ENCODE results near the gene APOL3.
"Not testable (repeated sequence)": the region's sequence is repeated elsewhere in the genome, so short reads cannot be mapped to it uniquely, and the experiment has no call there.

Gene APOL3

DNA sequence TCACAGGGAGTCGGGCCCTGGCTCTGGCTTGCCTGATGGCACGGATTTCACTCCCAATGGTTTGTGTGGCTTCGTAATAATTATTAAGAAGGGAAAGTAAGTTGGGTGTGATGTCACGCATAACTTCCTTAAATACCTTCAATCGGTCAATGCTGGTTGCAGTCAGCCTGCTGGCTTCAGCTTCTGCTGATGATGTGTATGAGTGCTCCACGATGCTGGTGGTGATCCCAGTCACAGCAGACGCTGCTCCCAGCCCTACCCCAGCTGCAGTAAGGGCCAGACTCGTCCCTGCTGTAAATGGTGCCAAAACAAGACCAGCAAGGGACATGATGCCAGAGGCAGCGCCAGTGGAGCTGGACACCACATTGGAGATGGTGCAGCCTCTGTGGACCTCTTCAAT is 19.1 kb downstream of the APOL3 start:
- peaks cover 5% of the 10 kb centered on the region for H3K4me1 ChIP-seq (ENCODE audit: control insufficient read depth, insufficient read depth, low read length)
- H3K9me3 ChIP-seq (ENCODE audit: control insufficient read depth, low read length) = no peaks in the 10 kb centered on the region
- no peak overlapping the region for H3K4me3 ChIP-seq (ENCODE audit: low read length)
- no peaks in the 10 kb centered on the region for H3K36me3 ChIP-seq (ENCODE audit: control insufficient read depth, insufficient read depth, low read length)
- H3K27me3 ChIP-seq (ENCODE audit: control insufficient read depth, insufficient read depth, low read length) = no peaks in the 10 kb centered on the region
- H3K9ac ChIP-seq (ENCODE audit: low read length) = no peak overlapping the region

DNA sequence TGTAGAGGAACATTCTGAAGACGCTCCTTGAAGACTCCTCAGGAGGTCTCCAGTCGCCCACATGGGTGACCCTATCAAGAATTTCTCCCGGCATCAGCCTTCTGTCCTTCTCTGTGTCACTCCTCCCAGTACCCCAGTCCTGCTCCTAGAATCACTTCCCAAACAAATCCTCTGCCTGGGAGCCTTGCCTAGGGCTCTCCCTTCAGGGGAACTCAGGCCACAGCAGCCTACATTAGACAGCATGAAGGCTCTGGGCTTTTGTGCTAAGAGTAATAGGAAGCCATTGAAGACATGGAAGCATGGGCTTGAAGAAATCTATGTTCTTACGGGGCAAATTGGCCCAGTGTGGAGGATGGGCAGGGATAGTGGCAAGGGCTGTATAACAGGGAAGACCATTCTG is 21.8 kb downstream of the APOL3 start:
- not testable (repeated sequence) for H3K4me1 ChIP-seq (ENCODE audit: control insufficient read depth, insufficient read depth, low read length); H3K36me3 ChIP-seq (ENCODE audit: control insufficient read depth, insufficient read depth, low read length); H3K9me3 ChIP-seq (ENCODE audit: control insufficient read depth, low read length); H3K9ac ChIP-seq (ENCODE audit: low read length); H3K27me3 ChIP-seq (ENCODE audit: control insufficient read depth, insufficient read depth, low read length); H3K4me3 ChIP-seq (ENCODE audit: low read length)

DNA sequence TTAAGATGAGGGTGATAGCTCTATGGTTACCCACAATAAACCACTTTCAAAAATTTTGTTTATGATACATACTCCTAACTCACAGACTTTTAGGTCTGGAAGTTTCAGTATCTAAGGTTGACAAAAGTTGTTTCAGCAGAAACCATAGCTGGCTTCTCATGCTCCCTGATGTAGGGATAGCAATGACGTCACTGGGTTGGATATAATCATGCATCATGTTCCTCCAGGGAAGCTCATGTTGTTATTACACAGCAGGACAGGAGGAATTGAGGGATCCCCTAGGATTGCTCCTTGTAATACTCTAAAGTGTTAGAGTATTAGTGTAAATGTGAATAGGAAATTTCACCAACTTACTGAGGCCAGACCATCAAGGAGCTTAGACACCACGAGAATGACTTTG is 23.6 kb downstream of the APOL3 start:
- Histone ChIP-seq H3K4me1 (ENCODE audit: control insufficient read depth, insufficient read depth, low read length) (peaks cover 5% of the 10 kb centered on the region), H3K9me3 (ENCODE audit: control insufficient read depth, low read length) (no peaks in the 10 kb centered on the region), H3K27me3 (ENCODE audit: control insufficient read depth, insufficient read depth, low read length) (no peaks in the 10 kb centered on the region), H3K9ac (ENCODE audit: low read length) (no peak overlapping the region), H3K4me3 (ENCODE audit: low read length) (no peak overlapping the region), H3K36me3 (ENCODE audit: control insufficient read depth, insufficient read depth, low read length) (no peaks in the 10 kb centered on the region)

DNA sequence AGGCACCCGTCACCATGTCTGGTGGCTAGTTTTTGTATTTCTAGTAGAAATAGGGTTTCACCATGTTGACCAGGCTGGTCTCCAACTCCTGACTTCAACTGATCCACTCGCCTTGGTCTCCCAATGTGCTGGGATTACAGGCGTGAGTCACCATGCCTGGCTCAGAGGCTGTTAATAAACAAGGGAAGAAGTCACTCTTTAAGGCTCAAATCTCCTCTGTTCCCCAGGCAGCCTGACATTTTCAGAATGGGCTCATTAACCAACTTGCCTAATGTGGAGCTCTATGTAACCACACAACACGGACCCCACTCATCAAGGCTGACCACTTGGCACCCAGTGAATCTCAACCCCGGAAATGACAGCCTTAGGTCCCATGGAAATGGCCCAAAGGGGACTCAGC is 24.1 kb downstream of the APOL3 start:
- no peak overlapping the region for H3K9ac ChIP-seq (ENCODE audit: low read length)
- H3K4me3 ChIP-seq (ENCODE audit: low read length) = no peak overlapping the region
- H3K27me3 ChIP-seq (ENCODE audit: control insufficient read depth, insufficient read depth, low read length) = no peaks in the 10 kb centered on the region
- H3K36me3 ChIP-seq (ENCODE audit: control insufficient read depth, insufficient read depth, low read length) = no peaks in the 10 kb centered on the region
- peaks cover 5% of the 10 kb centered on the region for H3K4me1 ChIP-seq (ENCODE audit: control insufficient read depth, insufficient read depth, low read length)
- H3K9me3 ChIP-seq (ENCODE audit: control insufficient read depth, low read length) = no peaks in the 10 kb centered on the region

DNA sequence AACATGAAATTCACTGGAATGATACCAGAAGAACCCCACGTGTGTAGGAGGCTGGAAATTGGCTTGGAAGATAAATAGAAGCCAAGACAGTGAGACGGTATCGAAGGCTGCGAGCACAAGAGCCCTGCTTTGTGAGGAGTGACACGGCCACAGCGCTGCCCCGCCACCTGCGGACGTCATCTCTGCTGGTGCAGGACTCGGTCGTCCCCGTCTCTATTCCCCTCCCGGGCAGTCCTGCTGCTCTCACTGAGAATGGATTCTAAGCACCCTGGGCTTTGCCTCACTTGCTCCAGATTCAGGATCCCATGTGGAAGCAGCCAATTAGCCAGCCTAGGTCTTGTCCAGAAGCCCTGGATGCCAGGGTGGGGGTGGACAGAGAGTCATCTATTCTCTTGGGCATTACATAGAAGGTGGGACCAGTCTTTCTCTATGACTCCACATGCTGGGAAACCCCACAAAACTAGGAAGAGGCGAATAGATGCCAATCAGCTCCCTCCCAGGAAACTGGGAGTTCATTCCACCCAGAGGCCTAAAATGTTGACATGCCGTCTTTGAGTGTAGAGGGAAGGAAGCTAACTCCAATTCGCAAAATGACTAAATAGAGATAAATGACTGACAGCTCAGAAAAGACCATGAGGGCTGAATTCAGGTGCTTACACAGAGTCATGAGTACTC is 25.1 kb downstream of the APOL3 start:
- no peaks in the 10 kb centered on the region for H3K9me3 ChIP-seq (ENCODE audit: control insufficient read depth, low read length)
- peaks cover 5% of the 10 kb centered on the region for H3K4me1 ChIP-seq (ENCODE audit: control insufficient read depth, insufficient read depth, low read length)
- no peaks in the 10 kb centered on the region for H3K36me3 ChIP-seq (ENCODE audit: control insufficient read depth, insufficient read depth, low read length)
- H3K4me3 ChIP-seq (ENCODE audit: low read length) = no peak overlapping the region
- no peaks in the 10 kb centered on the region for H3K27me3 ChIP-seq (ENCODE audit: control insufficient read depth, insufficient read depth, low read length)
- H3K9ac ChIP-seq (ENCODE audit: low read length) = no peak overlapping the region

DNA sequence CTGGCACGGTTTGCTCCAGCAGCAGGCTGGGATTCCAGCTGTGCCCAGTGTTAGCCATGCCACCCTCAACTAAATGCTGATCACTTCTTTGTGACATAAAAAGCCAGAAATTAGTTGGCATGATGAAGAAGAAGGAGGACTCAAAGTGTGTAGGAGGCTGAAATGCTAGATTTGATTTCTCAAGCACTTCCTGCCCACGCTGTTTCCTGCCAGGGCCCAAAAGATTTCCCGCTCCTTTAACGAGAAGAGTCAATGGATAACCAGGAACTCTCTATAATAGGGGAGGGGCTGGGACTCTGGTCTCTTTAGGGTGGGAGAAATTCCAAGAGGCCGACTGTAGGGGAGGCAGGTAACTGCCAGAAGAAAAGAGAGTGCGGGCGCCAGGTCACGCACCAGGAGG is 26.4 kb downstream of the APOL3 start:
- peaks cover 5% of the 10 kb centered on the region for H3K4me1 ChIP-seq (ENCODE audit: control insufficient read depth, insufficient read depth, low read length)
- no peak overlapping the region for H3K4me3 ChIP-seq (ENCODE audit: low read length)
- H3K36me3 ChIP-seq (ENCODE audit: control insufficient read depth, insufficient read depth, low read length) = no peaks in the 10 kb centered on the region
- H3K27me3 ChIP-seq (ENCODE audit: control insufficient read depth, insufficient read depth, low read length) = no peaks in the 10 kb centered on the region
- no peaks in the 10 kb centered on the region for H3K9me3 ChIP-seq (ENCODE audit: control insufficient read depth, low read length)
- no peak overlapping the region for H3K9ac ChIP-seq (ENCODE audit: low read length)

DNA sequence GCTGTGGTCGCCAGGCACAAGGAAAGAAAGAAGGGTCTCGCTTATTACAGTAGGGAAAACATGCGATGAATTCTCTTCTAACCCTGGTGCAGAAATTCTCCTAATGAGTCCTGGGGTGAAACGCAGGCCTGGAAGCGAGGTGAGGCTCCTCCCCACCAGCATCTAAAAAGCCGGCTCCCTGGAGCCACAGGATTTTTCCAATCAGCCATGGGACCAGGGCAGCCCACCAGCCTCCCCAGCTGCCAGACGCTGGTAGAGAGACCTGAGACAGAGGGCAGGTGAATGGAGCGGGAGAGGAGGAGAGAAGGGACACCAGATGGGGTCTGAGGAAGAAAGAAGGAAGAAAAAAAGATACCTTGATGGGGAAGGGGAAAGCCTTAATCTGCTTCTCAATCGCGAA is 28.6 kb downstream of the APOL3 start:
- no peaks in the 10 kb centered on the region for H3K9me3 ChIP-seq (ENCODE audit: control insufficient read depth, low read length)
- H3K36me3 ChIP-seq (ENCODE audit: control insufficient read depth, insufficient read depth, low read length) = no peaks in the 10 kb centered on the region
- H3K9ac ChIP-seq (ENCODE audit: low read length) = no peak overlapping the region
- H3K4me1 ChIP-seq (ENCODE audit: control insufficient read depth, insufficient read depth, low read length) = peaks cover 4% of the 10 kb centered on the region
- no peaks in the 10 kb centered on the region for H3K27me3 ChIP-seq (ENCODE audit: control insufficient read depth, insufficient read depth, low read length)
- no peak overlapping the region for H3K4me3 ChIP-seq (ENCODE audit: low read length)

DNA sequence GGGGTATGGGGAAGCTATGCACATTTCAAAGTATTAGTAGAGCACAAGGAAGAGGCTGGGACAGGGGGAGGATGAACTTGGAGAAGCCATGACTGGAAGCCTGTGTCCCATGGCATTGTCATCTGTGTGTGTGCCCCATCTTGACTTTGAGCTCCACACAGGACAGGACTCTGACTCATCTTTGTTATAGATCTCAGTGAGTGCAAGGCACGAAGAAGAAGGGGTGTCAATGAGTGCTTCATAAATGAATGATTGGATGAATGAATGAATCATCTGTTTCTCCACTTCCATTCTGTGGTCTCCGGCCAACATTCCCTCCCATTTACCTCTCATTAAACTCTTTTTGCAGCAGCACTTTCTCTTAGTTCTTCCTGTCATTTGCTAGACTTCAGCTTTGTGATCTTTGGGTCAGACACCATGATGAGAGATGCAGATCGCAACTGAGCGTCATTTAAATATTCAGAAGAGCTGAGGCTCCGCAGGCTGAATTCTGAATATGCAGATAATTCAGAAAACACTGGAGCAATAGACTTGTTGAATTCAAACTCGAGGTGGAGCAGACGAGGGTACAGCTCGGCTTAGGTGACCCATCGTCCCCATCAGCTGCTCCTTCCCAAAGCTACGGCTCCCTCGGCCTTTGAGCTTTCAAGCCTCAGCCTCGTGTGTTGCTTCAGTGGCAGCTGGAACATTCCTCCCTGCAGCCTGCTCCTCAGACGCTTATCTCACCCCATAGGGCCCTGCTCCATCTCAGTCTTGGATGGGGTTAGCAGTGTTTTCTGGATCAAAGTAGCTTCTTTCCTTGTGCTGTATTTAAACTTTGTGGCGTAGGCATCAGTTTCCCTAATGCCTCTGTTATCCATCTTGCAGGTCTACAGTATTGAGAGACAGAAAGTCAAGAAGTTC is 30.8 kb downstream of the APOL3 start:
- no peaks in the 10 kb centered on the region for H3K27me3 ChIP-seq (ENCODE audit: control insufficient read depth, insufficient read depth, low read length)
- H3K9ac ChIP-seq (ENCODE audit: low read length) = no peak overlapping the region
- no peaks in the 10 kb centered on the region for H3K9me3 ChIP-seq (ENCODE audit: control insufficient read depth, low read length)
- no peak overlapping the region for H3K4me3 ChIP-seq (ENCODE audit: low read length)
- no peaks in the 10 kb centered on the region for H3K4me1 ChIP-seq (ENCODE audit: control insufficient read depth, insufficient read depth, low read length)
- H3K36me3 ChIP-seq (ENCODE audit: control insufficient read depth, insufficient read depth, low read length) = no peaks in the 10 kb centered on the region

DNA sequence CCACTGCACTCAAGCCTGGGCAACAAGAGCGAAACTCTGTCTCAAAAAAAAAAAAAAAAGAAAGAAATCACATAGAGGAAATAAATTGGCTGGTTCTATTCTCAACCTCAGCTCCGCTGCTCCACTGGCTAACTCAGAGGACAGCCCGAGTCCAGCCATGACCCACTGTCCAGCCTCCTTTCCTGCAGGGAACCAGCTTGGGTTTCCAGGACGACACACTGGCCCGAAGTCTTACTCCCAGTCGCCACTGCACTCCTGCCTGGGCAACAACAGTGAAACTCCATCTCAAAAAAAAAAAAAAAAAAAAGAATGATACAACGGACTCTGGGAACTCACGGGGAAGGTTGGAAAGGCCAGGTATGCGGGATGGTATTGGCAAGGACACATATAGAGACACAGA is 31.5 kb downstream of the APOL3 start:
- H3K27me3 ChIP-seq (ENCODE audit: control insufficient read depth, insufficient read depth, low read length) = no peaks in the 10 kb centered on the region

DNA sequence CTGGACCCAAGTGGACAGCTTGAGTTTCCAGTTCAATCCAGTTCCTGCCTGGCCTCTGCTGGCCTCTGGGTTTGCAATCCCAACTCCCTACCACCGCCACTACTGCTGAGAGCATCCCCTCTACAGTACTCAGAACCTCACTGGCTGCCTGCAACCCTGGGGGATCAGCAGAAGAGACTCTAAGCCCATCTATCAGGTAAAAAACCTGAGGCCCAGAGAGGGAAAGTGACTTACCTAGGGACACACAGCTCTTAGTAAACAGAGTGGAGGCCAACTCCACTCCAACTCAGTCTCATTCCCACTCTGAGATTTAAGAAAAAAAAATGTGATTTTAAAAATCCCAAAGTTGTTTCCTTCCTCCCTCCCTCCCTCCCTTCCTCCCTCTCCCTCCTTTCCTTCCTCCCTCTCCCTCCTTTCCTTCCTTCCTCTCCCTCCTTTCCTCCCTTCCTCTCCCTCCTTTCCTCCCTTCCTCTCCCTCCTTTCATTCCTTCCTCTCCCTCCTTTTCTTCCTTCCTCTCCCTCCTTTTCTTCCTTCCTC is 34.5 kb downstream of the APOL3 start:
- H3K9me3 ChIP-seq (ENCODE audit: control insufficient read depth, low read length) = no peaks in the 10 kb centered on the region
- H3K36me3 ChIP-seq (ENCODE audit: control insufficient read depth, insufficient read depth, low read length) = no peaks in the 10 kb centered on the region
- H3K4me3 ChIP-seq (ENCODE audit: low read length) = no peak overlapping the region
- no peaks in the 10 kb centered on the region for H3K27me3 ChIP-seq (ENCODE audit: control insufficient read depth, insufficient read depth, low read length)
- no peak overlapping the region for H3K9ac ChIP-seq (ENCODE audit: low read length)
- H3K4me1 ChIP-seq (ENCODE audit: control insufficient read depth, insufficient read depth, low read length) = no peaks in the 10 kb centered on the region

More for the DNA sequence above, 31.5 kb downstream of the APOL3 start:
- H3K4me3 ChIP-seq (ENCODE audit: low read length) = no peak overlapping the region
- H3K9me3 ChIP-seq (ENCODE audit: control insufficient read depth, low read length) = no peaks in the 10 kb centered on the region
- H3K4me1 ChIP-seq (ENCODE audit: control insufficient read depth, insufficient read depth, low read length) = no peaks in the 10 kb centered on the region
- H3K9ac ChIP-seq (ENCODE audit: low read length) = no peak overlapping the region
- H3K36me3 ChIP-seq (ENCODE audit: control insufficient read depth, insufficient read depth, low read length) = no peaks in the 10 kb centered on the region

DNA sequence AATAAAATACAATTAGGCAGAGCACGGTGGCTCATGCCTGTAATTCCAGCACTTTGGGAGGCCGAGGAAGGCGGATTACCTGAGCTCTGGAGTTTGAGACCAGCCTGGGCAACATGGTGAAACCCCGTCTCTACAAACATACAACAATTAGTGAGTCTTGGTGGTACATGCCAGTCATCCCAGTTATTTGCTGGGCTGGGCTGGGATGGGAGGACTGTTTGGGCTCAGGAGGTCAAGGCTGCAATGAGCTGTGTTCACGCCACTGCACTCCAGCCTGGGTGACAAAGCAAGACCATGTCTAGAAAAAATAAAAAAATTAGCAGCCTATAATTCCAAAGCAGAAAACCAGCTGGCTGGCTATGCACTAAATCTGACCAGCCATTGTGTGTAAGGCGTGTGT is 35.1 kb downstream of the APOL3 start:
- H3K9ac ChIP-seq (ENCODE audit: low read length) = no peak overlapping the region
- H3K4me1 ChIP-seq (ENCODE audit: control insufficient read depth, insufficient read depth, low read length) = no peaks in the 10 kb centered on the region
- no peaks in the 10 kb centered on the region for H3K36me3 ChIP-seq (ENCODE audit: control insufficient read depth, insufficient read depth, low read length)
- no peaks in the 10 kb centered on the region for H3K27me3 ChIP-seq (ENCODE audit: control insufficient read depth, insufficient read depth, low read length)
- no peaks in the 10 kb centered on the region for H3K9me3 ChIP-seq (ENCODE audit: control insufficient read depth, low read length)
- no peak overlapping the region for H3K4me3 ChIP-seq (ENCODE audit: low read length)

DNA sequence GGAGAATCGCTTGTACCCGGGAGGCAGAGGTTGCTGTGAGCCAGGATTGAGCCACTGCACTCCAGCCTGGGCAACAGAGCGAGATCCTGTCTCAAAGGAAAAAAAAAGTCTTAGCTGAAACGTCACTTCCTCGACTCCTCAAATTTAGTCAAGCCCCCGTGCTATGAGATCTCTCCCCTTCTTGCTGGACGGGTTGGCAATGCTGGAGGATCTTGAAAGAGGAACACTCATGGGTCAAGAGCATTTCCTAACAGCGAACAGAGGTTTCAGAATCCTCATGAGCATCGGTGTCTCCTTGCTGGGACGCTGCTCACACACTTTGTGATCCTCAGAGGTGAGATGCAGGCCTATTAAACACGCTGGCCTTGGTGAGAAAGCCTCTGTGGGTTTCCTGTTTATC is 35.9 kb downstream of the APOL3 start:
- no peaks in the 10 kb centered on the region for H3K36me3 ChIP-seq (ENCODE audit: control insufficient read depth, insufficient read depth, low read length)
- no peak overlapping the region for H3K4me3 ChIP-seq (ENCODE audit: low read length)
- no peak overlapping the region for H3K9ac ChIP-seq (ENCODE audit: low read length)
- no peaks in the 10 kb centered on the region for H3K4me1 ChIP-seq (ENCODE audit: control insufficient read depth, insufficient read depth, low read length)
- H3K9me3 ChIP-seq (ENCODE audit: control insufficient read depth, low read length) = no peaks in the 10 kb centered on the region
- no peaks in the 10 kb centered on the region for H3K27me3 ChIP-seq (ENCODE audit: control insufficient read depth, insufficient read depth, low read length)

Measured in mucosa of stomach (tissue), 1 donor.